ENCODE measurements around the gene BCLAF3.

BCLAF3 gene

GRCh38 chrX:19964017-19964710 is 26.7 kb downstream of the BCLAF3 start:
- no peak for DNase-seq

- no peak for DNase-seq
Measured at GRCh38 chrX:19960913-19961312, 29.9 kb downstream of the BCLAF3 start.

GRCh38 chrX:19958552-19959486 is 32.0 kb downstream of the BCLAF3 start:
- DNase-seq = no peak

GRCh38 chrX:19956923-19957322 is 33.9 kb downstream of the BCLAF3 start:
- DNase-seq = no peak

- no peak for DNase-seq
Measured at GRCh38 chrX:19956306-19956705, 34.6 kb downstream of the BCLAF3 start.

GRCh38 chrX:19955306-19955705 is 35.6 kb downstream of the BCLAF3 start:
- DNase-seq = no peak

- no peak for DNase-seq
Measured at GRCh38 chrX:19954335-19955096, 36.3 kb downstream of the BCLAF3 start.

- DNase-seq = no peak
Measured at GRCh38 chrX:19953145-19953544, 37.7 kb downstream of the BCLAF3 start.

- no peak for DNase-seq
Measured at GRCh38 chrX:19949340-19949739, 41.5 kb downstream of the BCLAF3 start.

- DNase-seq = no peak
Measured at GRCh38 chrX:19947612-19948011, 43.2 kb downstream of the BCLAF3 start.
